ENCODE data around the gene DNAJC15. TPM values are rescaled to one million over a fixed set of nuclear protein-coding genes. Genes with fewer than 3 reads are reported as not detected.

DNAJC15 gene
- total RNA-seq, 1 donor from 2014 or later: 2.3 TPM

- H3K9me3 ChIP-seq: no peaks in the 10 kb centered on the region
- no peak overlapping the region for H3K4me3 ChIP-seq
- H3K27ac ChIP-seq: no peak overlapping the region
- no peaks in the 10 kb centered on the region for H3K4me1 ChIP-seq
- intact Hi-C loops (cut with DNase I): no loop called here
- H3K27me3 ChIP-seq: no peaks in the 10 kb centered on the region
- no peak for DNase-seq (ENCODE audit: low spot score in 2 of 2)
- TF ChIP-seq CTCF (IDR thresholded peaks at IDR 0.05): no peak
- no peaks in the 10 kb centered on the region for H3K36me3 ChIP-seq
Observed at GRCh38 chr13:43124490-43124889, 101.1 kb downstream of the DNAJC15 start.

- no peaks in the 10 kb centered on the region for H3K27me3 ChIP-seq
- H3K27ac ChIP-seq: no peak overlapping the region
- H3K4me1 ChIP-seq: no peaks in the 10 kb centered on the region
- no peaks in the 10 kb centered on the region for H3K36me3 ChIP-seq
- no peaks in the 10 kb centered on the region for H3K9me3 ChIP-seq
- TF ChIP-seq CTCF (IDR thresholded peaks at IDR 0.05): no peak
- no peak overlapping the region for H3K4me3 ChIP-seq
- DNase-seq (ENCODE audit: low spot score in 2 of 2): no peak
- intact Hi-C loops (cut with DNase I): no loop called here
Observed at GRCh38 chr13:43126420-43126819, 103.0 kb downstream of the DNAJC15 start.

GRCh38 chr13:43127103-43127798 is 103.9 kb downstream of the DNAJC15 start:
- H3K4me3 ChIP-seq: no peak overlapping the region
- no peak for TF ChIP-seq CTCF (IDR thresholded peaks at IDR 0.05)
- DNase-seq (ENCODE audit: low spot score in 2 of 2): no peak
- H3K27me3 ChIP-seq: no peaks in the 10 kb centered on the region
- H3K9me3 ChIP-seq: no peaks in the 10 kb centered on the region
- intact Hi-C loops (cut with DNase I): no loop called here
- no peaks in the 10 kb centered on the region for H3K36me3 ChIP-seq
- no peaks in the 10 kb centered on the region for H3K4me1 ChIP-seq
- no peak overlapping the region for H3K27ac ChIP-seq

DNA sequence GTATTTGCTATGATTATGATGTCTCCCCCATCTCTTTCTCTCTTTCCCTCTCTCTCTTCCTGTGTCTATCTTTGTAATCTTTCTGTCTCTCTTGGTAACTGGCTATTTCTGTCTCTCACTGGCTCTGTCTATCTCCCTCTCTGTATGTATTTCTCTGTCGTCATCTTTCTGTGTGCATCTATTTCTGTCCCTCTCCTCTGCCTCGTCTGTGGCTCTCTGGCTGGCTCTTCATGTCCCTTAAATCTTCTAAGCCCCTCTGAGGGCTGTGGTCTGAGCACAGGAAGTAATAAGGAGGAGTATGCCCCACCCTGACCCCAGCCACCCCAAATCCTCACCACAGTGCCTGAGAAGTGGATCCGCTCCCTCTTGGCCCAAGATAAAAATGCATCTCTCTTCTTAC is 104.4 kb downstream of the DNAJC15 start:
- no peaks in the 10 kb centered on the region for H3K27me3 ChIP-seq
- H3K36me3 ChIP-seq: no peaks in the 10 kb centered on the region
- no peaks in the 10 kb centered on the region for H3K9me3 ChIP-seq
- intact Hi-C loops (cut with DNase I): no loop called here
- H3K27ac ChIP-seq: no peak overlapping the region
- no peak for TF ChIP-seq CTCF (IDR thresholded peaks at IDR 0.05)
- H3K4me3 ChIP-seq: no peak overlapping the region
- DNase-seq (ENCODE audit: low spot score in 2 of 2): no peak
- H3K4me1 ChIP-seq: no peaks in the 10 kb centered on the region

DNA sequence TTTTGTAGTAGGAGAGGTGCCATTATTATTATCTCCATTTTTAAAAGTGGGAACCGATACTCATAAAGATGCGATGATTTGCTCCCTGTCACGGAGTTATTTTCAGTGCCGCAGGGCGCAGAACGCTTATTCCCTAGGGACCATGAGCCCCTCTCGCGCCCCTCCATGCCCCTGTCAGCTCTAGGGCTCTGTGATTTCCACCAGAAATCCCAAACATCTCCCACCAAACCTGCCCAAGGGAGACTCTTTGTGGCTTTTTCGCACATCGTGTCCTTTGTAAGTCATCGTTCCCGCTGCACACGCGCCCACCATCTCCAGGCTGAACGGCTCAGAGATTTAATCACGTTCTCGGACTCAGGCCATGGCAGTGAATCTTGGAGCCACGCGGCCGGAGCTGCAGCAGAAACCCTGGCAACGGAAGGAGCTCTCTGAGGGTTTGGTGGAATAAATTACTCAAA is 105.1 kb downstream of the DNAJC15 start:
- Histone ChIP-seq H3K4me1 (no peaks in the 10 kb centered on the region), H3K36me3 (no peaks in the 10 kb centered on the region), H3K9me3 (no peaks in the 10 kb centered on the region), H3K4me3 (no peak overlapping the region), H3K27me3 (no peaks in the 10 kb centered on the region), H3K27ac (no peak overlapping the region)
- intact Hi-C loops (cut with DNase I): no loop called here
- no peak for TF ChIP-seq CTCF (IDR thresholded peaks at IDR 0.05)
- DNase-seq (ENCODE audit: low spot score in 2 of 2): no peak

DNA sequence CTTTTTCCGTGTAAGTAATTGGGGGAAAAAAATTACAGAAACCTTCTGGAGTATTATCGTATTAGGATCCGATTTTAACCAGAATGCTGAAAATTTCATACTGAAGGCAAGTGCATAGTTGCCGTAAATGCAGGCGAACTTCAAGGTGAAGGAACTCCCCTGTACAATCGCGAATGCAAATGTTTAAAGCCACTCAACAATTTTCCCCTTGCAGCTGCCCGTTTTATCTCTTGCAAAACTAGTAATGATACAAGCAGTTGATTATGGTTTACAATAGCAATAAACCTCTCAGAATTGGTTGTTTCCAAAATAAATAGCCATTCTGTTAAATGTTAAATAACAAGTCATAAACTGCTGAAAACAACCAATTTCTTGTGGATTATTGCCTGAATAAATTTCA is 105.7 kb downstream of the DNAJC15 start:
- no peaks in the 10 kb centered on the region for H3K36me3 ChIP-seq
- H3K4me3 ChIP-seq: no peak overlapping the region
- no peak overlapping the region for H3K27ac ChIP-seq
- no peaks in the 10 kb centered on the region for H3K9me3 ChIP-seq
- no peaks in the 10 kb centered on the region for H3K27me3 ChIP-seq
- TF ChIP-seq CTCF (IDR thresholded peaks at IDR 0.05): no peak
- DNase-seq (ENCODE audit: low spot score in 2 of 2): no peak
- no peaks in the 10 kb centered on the region for H3K4me1 ChIP-seq
- intact Hi-C loops (cut with DNase I): no loop called here

All from ascending aorta (tissue), 2 donors.